AG04449 (cell line): ENCODE results near the gene CACNA1E.

Experiments
- CTCF ChIA-PET: fragments of 350-600 bp; formaldehyde crosslinking; extraction: SDS; loops from one replicate; lab custom pipeline; 2021; ENCODE audit warnings: antibody characterized with exemption; lab: Yijun Ruan, JAX
- POLR2A ChIA-PET: fragments of 400-600, 350-600 bp; formaldehyde crosslinking; extraction: SDS; loops from one replicate; lab custom pipeline; 2020; ENCODE audit warnings: antibody characterized with exemption, inconsistent platforms; lab: Yijun Ruan, JAX
- DNase-seq: peaks from one replicate; pipeline ENCODE4 v3.0.0-alpha.2; 2010; ENCODE audit warnings: low read depth, low spot score
- H3K4me3 ChIP-seq: 2 replicates; pipeline ENCODE4 v1.5.1; 2011; ENCODE audit warnings: low read depth, mild to moderate bottlenecking, control low read depth, low read length
- TF ChIP-seq, protein P1 (sequence below): IDR thresholded peaks from one replicate; pipeline ENCODE4 v1.5.1; 2011; ENCODE audit warnings: mild to moderate bottlenecking, moderate library complexity, low read length, control low read depth, inconsistent platforms; ENCODE audit not compliant: insufficient read depth; ENCODE audit errors: missing control alignments

CACNA1E gene

DNA sequence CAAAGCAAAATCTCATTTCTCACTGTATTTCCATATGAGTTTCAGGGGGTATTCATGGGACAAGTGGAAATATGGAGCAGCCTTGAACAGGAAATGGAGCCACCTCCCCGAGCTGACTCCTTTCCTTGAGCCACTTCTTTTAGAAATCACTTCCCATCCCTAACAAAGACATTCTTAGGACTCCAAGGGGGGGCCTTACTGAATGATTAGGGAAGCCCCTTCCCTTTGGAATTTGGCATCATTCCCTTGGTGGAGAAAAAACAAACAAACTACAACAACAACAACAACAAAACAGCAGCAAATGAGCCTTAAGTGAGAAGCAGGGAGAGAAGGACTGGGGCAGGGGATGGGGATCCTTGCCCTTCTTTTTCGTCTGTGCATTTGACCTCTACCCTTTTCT lies 299.9 kb downstream of the CACNA1E start:
- DNase-seq, result no peak
- ChIA-PET CTCF (no interaction called here), POLR2A (no interaction called here)
- TF ChIP-seq, protein P1, sequence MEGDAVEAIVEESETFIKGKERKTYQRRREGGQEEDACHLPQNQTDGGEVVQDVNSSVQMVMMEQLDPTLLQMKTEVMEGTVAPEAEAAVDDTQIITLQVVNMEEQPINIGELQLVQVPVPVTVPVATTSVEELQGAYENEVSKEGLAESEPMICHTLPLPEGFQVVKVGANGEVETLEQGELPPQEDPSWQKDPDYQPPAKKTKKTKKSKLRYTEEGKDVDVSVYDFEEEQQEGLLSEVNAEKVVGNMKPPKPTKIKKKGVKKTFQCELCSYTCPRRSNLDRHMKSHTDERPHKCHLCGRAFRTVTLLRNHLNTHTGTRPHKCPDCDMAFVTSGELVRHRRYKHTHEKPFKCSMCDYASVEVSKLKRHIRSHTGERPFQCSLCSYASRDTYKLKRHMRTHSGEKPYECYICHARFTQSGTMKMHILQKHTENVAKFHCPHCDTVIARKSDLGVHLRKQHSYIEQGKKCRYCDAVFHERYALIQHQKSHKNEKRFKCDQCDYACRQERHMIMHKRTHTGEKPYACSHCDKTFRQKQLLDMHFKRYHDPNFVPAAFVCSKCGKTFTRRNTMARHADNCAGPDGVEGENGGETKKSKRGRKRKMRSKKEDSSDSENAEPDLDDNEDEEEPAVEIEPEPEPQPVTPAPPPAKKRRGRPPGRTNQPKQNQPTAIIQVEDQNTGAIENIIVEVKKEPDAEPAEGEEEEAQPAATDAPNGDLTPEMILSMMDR, result no peak
- H3K4me3 ChIP-seq, result no peak overlapping the region

DNA sequence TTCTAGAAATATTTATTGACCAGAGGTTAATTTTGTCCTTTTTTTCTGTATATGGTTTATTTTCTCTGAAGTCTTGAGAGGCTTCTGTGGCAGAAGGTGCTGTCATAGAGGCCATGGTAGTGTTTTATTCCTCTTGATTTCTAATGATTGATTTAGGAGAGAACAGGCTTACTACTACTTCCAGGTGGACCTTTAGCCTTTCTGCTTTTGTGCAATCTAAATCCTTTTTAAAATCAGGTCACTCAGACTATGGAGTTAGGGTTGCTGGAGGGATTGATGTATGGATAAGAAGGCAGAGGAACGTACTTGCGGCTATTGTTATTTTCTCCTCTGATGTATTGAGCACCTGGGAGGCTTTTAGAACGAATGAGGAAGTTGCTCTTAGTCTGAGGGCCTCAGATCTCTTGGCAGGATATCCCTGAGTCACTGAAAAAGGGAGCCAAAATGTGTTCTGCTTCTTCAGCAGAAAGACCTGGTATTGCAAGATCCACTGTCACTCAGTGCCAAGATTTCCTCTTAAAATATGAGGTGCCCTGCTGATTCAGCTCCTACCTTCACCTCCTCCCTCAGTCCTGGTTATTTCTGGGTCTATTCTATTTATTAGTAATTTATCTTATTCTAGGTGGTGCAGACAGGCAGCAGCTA lies 300.8 kb downstream of the CACNA1E start:
- no peak overlapping the region for H3K4me3 ChIP-seq
- DNase-seq, result no peak
- POLR2A ChIA-PET, result no interaction called here
- CTCF ChIA-PET, result no interaction called here
- TF ChIP-seq, protein P1, result no peak

DNA sequence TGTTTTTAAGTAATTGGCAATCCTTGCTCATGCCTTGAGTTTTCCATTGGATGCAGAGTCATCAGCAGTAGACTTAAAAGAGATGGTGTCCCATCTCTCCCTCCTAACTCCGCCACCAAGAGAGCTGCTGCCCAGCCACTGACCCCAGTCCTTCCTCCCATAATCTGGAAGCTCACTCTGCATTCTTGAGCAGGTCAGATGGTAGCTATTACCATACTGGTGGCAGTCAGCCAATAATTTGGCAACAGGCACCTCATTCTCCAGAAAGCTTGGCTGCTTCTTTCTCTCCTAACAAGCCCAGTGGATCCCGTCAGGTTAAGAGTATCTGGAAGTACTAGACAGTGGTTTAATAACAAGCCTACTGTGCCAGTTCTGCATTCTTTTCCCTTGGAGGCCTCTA lies 306.1 kb downstream of the CACNA1E start:
- TF ChIP-seq, protein P1, result no peak
- no peak overlapping the region for H3K4me3 ChIP-seq
- ChIA-PET POLR2A (no interaction called here), CTCF (no interaction called here)
- no peak for DNase-seq

DNA sequence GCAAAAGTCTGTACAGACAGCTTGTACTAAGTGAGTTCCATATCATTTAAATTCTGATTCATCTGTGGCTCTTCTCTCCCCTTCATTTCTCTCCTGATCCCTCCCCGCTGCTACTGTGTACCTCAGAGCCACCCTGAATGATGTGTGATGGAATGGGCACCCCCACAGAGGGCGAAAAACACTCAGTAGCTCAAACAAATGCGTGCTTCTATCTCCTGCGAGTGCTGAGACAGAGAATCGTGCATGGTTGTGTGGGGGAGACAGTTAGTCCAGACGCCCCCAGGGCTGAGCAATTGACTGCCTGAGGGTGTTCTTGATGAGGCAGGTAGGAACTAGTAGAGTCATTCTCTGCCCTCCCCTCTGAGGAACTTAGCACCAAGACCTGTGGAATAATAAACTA lies 308.4 kb downstream of the CACNA1E start:
- POLR2A ChIA-PET, result no interaction called here
- DNase-seq, result no peak
- CTCF ChIA-PET, result no interaction called here
- H3K4me3 ChIP-seq, result no peak overlapping the region
- TF ChIP-seq, protein P1, result no peak

DNA sequence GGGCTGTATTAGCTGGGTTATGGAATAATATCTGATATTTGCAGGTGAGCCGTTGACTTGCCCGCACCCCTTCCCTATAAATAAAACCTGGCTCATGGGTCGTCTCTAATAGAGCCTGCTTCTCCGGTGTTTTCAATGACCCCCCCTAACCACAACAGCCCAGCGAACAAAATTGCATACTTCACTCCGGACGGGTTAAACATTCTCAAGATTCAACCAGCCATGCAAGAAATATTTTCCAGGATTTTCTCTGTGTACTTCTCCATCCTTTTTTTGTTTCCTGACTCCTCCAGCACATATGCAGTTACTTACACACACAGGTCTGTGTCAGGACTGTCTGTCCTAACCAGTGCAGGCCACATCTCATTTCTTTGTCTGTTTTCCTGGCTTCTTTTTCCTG lies 310.5 kb downstream of the CACNA1E start:
- ChIA-PET CTCF (no interaction called here), POLR2A (no interaction called here)
- TF ChIP-seq, protein P1, result no peak
- no peak overlapping the region for H3K4me3 ChIP-seq
- no peak for DNase-seq

DNA sequence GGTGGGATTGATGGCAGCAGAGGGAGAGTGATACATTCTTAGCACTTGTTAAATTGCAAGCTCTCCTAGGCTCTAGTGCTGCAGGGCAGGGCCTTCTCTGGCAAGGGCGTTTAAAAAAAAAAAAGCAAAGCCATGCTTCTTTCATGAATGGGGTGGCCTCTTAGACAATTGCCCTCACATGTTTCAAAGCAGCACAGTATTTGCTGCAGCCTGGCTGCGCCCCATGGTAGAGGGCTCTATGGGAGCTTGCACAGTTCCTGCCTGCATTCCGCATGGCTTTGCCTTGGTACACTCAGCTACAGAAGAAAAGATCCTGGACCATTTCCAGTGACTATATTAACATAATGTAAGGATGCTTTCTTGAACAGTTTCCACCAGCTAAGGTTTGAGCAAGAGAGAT lies 311.0 kb downstream of the CACNA1E start:
- no peak overlapping the region for H3K4me3 ChIP-seq
- TF ChIP-seq, protein P1, result no peak
- CTCF ChIA-PET, result no interaction called here
- POLR2A ChIA-PET, result no interaction called here
- DNase-seq, result no peak
